GM19240 (cell line): ENCODE measurements around the gene HAPSTR1.

Experiments used
- DNase-seq: peaks from one replicate; pipeline ENCODE4 v3.0.0; 2011; ENCODE audit warnings: low spot score; ENCODE audit not compliant: insufficient read length

HAPSTR1 gene

DNA sequence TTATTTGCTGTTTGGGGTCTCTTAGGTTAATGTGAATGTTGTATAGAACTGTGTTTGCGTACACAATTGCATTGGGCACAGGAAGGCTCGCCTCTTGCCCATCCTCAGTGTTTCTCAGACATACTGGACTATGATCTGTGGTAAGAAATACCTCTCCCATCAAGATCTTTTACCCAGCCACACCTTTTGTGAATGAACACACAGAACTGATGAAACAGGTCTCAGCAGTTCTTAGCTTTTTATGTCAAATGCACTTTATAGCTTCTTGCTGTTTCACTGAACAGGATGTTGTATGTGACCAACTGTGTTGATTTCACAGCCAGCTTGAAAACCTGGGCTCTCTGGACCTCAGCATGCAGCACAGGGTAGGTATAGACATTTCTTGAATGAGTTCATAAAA is 31.5 kb downstream of the HAPSTR1 start:
- DNase-seq = no peak

DNA sequence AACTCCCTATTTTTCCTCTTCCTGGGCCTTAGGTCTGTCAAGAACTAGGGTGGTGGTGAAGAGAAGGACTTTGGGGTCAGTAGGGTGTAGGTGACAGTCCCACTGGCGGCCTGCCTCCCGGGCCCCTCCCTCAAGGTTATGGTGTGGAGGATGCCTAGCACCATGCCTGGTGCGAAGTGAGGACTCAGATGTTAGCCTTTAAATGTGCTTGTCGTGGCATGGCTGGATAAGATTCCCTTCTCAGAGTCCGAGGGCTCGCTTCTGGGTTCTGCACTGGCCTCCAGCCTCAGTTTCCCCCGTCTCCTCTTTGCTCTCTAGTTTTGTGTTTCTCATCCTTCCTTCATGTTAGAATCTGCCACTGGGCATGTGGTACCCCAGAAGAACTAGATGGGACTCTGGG is 32.0 kb downstream of the HAPSTR1 start:
- DNase-seq = no peak

DNA sequence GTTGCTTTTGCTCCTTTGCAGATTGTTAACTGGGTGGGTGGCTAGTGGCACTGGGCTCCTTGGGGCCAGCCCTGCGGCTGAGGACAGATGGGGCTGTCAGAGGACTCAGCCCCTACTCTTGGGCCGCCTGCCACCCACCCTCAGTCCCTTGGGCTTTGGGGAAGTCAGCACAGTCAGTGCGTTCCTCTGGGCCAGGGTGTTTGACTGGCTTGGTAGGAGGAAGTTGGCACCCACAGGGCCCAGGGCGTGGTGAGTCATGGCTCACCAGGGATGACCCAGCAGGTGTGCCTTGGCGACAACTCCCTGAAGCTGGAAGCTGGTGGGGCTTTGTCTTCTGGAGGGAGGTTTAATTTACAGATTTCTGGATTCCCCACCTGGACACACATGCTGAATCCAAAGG is 32.4 kb downstream of the HAPSTR1 start:
- DNase-seq = no peak

DNA sequence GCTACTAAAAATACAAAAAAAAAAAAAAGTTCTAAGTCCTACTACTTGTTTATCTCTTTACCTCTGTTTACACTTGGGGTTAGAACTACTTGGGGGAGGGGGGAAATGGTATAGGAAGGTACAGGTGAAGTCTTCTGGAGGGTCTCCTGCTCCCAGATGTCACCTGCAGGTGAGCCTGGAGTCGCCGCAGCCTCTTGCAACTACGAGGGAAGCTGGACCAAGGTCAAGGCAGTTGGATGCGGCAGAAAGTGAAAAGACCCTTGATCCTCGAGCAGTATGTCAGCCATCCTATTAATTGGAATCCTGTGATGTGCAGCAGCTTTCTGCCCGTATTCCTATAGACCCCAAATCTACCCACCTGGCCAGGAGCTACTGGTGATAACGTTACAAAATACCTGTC is 33.0 kb downstream of the HAPSTR1 start:
- DNase-seq = no peak

DNA sequence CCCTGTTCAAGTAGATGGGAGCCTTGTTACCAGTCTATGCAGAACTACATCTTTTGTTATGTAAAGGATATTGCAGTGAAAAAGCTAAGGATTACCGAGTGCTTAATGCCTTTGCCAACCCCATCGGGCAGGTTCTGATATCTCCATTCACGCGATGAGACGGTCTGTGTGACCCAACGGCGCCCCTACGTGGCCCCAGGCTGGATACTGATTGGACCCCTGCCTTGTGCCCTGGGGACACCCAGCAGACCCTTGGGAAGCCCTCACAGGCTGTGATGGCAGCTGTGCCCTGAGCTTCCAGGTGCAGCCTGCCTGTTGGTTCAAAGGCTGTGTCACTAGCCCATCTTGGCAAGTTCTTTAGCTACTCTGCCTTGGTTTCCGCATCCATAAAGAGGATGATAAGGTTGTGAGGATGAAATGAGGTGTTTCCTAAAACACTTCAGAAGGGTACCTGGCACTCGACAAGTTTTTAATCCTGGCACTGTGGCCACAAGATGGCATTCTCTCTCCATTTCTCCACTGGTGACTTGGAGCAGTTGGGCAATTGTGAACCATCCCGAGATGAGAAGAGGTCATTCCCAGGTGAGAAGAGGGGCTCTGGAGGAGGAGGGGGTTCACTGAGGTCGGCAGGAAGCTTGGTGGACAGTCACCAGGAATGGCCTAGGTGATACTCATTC is 33.6 kb downstream of the HAPSTR1 start:
- no peak for DNase-seq

DNA sequence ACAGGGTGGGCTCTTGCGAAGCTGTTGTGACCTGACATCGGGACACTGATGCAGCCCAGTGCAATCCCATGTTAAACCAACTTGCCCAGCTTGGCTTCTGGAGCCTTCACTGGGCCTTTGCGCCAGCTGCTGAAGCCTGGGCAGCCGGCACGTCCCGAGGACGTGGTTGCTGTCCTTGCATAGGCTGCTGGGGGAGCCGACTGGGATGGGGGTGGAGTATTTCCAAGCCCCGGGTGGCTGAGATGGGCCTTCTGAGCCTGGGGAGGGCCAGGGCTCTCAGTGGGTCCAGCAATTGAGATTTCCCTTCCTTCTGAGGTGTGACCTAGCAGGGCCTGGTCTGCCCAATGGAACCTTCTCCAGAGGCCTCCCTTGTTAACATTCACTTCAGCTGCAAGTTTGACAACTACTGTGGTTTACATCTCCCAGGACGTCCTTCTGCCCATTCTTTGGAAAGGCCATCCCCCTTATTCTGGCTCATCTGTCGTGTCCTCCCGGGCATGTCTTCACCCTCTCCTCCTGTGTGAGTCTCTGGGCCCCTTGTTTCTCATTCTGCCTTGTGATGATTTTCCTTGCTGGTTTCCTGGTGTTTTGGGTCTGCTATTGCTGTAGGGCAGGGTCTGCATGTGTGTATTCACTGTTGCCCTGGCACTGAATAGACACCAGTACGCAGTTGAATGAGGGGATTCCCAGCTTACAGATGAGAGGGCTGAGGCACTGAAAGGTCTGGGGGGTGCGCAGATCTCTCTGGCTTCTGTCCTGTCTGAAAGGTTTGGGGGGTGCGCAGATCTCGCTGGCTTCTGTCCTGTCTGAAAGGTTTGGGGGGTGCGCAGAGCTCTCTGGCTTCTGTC is 34.4 kb downstream of the HAPSTR1 start:
- DNase-seq = no peak

DNA sequence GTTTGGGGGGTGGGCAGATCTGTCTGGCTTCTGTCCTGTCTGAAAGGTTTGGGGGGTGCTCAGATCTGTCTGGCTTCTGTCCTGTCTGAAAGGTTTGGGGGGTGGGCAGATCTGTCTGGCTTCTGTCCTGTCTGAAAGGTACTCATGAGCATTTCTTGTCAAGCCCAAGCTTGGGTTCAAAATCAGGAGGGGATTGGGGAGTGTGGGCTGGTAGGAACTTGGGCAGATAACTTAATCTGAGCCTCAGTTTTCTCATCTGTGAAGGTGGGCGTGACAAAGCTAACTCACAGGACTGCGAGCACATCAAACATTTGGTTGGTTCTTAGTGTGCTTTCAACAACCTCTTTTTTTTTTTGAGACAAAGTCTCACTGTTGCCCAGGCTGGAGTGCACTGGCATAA is 35.2 kb downstream of the HAPSTR1 start:
- DNase-seq = no peak

DNA sequence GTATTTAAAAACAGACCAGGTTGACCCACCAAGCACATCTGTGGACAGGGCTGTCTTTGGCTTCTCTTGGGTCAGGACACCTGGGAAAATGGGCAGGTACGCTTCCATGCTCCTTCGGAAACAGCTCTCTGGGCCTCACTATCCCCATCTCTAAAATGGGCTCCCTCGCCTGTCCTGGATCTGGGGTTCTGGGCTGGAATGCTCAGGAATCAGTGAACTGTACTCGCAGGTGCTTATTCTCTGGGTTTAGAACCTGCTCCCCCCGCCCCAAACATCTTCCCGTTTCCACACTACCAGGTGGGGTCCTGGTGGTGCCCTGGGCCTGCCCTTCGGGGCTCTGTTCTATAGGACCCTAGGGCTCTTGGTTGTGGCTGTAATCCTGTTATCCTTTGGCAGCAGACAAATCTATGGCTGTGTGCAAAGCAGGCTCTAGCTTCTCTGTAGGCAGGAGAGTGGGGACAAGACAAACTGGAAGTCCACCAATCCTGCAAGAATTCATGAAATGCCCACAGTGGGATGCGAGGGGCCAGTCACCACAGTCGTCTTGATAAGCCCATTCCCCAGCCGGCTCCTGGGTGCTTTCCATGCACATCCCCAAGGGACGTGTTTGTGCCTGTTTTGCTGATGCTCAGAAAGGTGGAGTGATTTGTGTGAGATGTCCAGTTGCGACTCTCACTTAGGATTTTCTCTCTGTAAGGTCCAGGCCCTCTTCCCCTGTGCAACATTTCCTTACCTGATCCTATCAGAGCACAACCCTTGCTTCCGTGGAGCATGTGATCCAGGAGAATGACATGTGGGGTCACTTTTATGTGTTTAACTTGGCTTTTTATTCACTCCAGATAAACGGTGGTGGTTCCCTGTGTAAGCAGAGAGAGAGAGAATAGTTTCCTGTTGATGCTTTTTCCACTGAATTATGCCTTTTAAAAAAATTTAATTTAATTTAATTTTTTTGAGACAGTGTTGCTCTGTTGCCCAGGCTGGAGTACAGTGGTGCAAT is 37.2 kb downstream of the HAPSTR1 start:
- DNase-seq = no peak

DNA sequence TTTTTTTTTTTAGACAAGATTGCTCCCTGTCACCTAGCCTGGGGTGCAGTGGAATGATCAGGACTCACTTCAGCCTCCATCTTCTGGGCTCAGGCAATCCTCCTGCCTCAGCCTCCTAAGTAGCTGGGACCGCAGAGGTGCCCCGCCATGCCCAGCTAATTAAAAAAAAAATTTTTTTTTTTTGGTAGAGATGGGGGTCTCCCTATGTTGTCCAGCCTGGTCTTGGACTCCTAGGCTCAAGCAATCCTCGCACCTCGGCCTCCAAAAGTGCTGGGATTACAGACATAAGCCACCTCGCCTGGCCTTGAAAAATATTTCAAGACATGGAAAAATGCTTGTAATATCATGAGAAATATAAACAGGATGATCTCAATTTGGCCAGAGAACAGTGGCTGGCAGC is 42.9 kb downstream of the HAPSTR1 start:
- DNase-seq = no peak

DNA sequence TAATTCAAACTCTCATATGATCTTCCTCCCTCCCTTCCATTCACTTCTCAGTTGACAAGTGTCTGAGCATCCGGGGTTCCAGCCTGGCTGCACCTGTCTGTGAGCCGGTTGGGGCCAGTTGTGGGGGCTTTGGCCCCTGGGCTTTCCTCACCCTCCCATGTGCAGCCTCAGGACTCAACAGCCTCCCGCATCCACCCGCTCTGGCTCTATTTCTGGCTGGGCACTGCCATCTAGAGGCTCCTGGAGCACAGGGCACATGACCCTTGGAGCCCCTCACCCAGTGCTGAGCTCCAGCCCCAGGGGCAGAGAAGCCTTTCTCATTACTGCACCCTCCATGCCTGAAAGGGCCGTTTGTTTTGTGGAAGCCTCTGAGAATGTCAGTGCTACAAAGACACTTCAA is 43.3 kb downstream of the HAPSTR1 start:
- DNase-seq = peak; percentile 31

DNA sequence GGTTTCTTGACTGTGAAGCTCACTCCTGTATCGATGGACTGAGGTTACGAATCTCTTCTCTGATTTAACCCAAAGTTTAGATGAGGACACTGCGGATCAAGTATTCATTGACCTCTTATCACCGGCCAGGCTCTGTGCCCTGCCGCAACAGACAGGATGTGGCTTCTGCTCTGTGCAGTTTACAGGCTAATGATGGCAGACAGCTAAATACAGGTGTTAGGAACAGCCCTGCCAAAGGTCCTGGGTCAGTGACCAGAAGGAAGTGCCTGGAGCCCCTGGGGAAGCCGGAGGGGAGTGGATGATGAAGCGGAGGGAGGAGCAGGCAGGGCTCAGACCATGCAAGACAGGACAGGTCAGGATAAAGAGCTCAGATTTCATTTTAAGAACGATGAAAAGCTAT is 44.4 kb downstream of the HAPSTR1 start:
- DNase-seq = no peak

DNA sequence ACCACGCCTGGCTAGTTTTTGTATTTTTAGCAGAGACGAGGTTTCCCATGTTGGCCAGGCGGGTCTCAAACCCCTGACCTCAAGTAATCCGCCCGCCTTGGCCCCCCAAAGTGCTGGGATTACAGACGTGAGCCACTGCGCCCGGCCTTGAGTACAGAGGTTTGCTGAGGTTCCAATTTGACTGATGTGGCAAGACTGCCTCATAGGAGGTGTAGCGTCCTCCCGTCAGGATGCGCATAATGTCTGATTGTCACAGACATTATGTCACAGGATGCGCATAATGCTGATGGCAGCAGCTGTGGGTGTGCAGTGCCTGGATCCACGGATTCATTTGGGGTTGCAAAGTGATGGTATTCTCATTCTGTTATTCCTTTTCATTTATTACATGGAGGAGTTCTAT is 45.2 kb downstream of the HAPSTR1 start:
- DNase-seq = no peak

DNA sequence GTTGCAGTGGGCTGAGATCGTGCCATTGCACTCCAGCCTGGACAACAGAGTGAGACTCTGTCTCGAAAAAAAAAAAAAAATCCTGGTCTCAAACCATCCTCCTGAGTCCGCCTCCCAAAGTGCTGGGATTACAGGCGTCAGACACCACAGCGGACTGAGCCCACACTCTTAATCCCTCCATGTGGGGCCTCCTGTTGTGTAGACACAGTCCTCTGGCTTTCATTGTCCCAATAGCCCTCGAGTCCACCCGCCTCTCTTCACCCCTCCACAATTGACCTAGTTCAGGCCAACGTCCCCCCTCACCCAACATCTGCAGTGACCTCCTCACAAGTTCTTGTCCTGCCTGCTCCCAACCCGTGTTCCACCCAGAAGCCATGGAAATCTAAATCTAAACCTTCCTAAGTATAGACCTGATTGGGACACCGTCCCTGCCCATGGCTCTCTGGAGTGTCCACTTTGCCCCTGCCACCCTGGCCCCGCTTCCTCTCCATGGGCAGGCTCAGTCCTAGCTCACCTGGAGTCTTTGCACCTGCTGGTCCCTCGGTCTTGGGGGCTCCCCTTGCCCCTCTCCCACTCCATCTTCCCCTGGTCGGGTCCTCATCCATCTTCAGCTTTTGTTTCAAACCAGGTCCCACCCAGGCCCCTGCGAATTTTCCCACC is 46.7 kb downstream of the HAPSTR1 start:
- DNase-seq = no peak

DNA sequence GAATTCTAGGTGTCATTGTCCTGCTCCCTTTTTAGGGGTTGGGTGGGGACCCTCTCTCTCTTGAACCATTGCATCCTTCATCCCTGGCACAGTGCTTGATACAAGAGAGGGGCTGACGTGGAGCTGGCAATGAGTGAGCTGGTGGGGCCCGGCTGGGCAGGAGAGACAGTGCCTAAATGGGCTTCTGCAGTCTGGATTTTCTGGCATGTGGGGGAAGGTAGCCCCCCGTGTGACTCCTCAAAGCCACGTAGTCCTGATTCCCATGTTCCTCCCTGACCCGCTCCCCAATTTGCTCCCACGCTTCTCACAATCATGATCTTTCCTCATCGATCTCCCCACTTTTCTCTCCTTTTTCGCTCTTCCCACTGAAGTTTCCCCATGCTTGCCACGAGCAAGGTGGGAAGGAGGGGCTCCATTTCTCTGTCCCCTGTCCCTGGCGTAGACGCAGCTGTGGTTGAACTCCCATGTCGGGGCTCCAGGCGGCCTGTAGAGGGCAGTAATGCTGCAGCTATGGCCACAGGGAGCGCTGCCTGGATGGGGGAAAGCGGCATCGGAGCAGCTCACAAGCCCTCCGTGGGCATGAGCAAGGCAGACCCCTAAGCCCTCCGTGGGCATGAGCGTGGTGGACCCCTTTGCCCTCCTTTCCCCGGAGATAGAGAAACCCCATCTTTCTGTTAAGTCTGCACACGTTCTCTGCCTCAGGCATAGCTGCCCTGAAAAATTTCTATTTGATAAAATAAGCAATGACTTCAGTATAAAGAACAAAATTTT is 47.5 kb downstream of the HAPSTR1 start:
- peak; percentile 38 for DNase-seq

DNA sequence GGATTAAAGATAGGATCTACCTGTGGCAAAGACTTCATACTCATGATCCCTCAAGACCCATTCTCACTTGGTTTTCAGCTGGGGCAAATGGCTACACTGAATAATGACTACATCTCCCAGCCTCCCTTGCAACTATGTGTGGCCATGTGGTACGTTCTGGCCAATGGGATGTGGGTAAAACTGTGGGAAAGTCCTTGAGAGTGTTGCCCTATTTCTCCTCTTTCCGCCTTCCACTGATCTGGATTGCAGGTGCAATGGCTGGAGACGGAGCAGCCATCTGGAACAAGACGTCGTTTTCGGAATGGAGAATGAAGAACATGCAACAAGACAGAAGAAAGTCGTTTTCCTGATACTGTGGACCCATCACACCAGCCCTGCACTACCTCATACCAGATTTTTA is 48.5 kb downstream of the HAPSTR1 start:
- DNase-seq = no peak
